GM23338 (cell line): Measurements from ENCODE around the gene TUBB8B.
"Not testable (repeated sequence)": the region's sequence is repeated elsewhere in the genome, so short reads cannot be mapped to it uniquely, and the experiment has no call there.

Experiments
- CREB1 ChIP-seq: fragments of 250-450 bp; sonication (Bioruptor Pico); IDR thresholded peaks from 2 replicates; pipeline ENCODE4 v1.5.0; 2020; ENCODE audit warnings: low read depth, mild to moderate bottlenecking, moderate library complexity
- EZH2 ChIP-seq: fragments of 200-600 bp; sonication (generic); IDR thresholded peaks from one replicate; pipeline ENCODE4 v1.8.0; 2017; ENCODE audit warnings: antibody characterized with exemption, mild to moderate bottlenecking, low read depth; ENCODE audit not compliant: unreplicated experiment
- JUNB ChIP-seq: IDR thresholded peaks from one replicate; pipeline ENCODE4 v1.6.1; 2016; ENCODE audit warnings: antibody characterized with exemption; ENCODE audit not compliant: unreplicated experiment
- POLR2AphosphoS5 ChIP-seq: IDR thresholded peaks from 2 replicates; pipeline ENCODE4 v1.6.1; 2016; ENCODE audit warnings: antibody characterized with exemption, low read depth
- STAT1 ChIP-seq: IDR thresholded peaks from one replicate; pipeline ENCODE4 v1.6.1; 2016; ENCODE audit warnings: antibody characterized with exemption; ENCODE audit not compliant: unreplicated experiment
- TF ChIP-seq, protein P1 (sequence below), 2 experiments: fragments of 200-600 bp in 1 of 2; sonication (generic) in 1 of 2; conservative IDR thresholded peaks; 2 replicates each; pipeline versions ENCODE4 v1.5.1 to v1.6.1; 2016 to 2017; ENCODE audit warnings: antibody characterized with exemption in 2 of 2, low read depth in 2 of 2, mild to moderate bottlenecking in 2 of 2, moderate library complexity in 1 of 2
- TF ChIP-seq, protein P2 (sequence below): fragments of 250-450 bp; sonication (Bioruptor Pico); IDR thresholded peaks from 2 replicates; pipeline ENCODE4 v1.5.0; 2020; ENCODE audit warnings: mild to moderate bottlenecking, moderate library complexity

DNA sequence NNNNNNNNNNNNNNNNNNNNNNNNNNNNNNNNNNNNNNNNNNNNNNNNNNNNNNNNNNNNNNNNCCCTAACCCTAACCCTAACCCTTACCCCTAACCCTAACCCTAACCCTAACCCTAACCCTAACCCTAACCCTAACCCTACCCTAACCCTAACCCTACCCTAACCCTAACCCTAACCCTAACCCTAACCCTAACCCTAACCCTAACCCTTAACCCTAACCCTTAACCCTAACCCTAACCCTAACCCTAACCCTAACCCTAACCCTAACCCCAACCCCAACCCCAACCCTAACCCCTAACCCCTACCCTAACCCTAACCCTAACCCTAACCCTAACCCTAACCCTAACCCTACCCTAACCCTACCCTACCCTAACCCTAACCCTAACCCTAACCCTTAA lies 39.5 kb downstream of the TUBB8B start:
- TF ChIP-seq, protein P1, sequence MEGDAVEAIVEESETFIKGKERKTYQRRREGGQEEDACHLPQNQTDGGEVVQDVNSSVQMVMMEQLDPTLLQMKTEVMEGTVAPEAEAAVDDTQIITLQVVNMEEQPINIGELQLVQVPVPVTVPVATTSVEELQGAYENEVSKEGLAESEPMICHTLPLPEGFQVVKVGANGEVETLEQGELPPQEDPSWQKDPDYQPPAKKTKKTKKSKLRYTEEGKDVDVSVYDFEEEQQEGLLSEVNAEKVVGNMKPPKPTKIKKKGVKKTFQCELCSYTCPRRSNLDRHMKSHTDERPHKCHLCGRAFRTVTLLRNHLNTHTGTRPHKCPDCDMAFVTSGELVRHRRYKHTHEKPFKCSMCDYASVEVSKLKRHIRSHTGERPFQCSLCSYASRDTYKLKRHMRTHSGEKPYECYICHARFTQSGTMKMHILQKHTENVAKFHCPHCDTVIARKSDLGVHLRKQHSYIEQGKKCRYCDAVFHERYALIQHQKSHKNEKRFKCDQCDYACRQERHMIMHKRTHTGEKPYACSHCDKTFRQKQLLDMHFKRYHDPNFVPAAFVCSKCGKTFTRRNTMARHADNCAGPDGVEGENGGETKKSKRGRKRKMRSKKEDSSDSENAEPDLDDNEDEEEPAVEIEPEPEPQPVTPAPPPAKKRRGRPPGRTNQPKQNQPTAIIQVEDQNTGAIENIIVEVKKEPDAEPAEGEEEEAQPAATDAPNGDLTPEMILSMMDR (conservative IDR thresholded peaks at IDR 0.05; ENCODE audit: low read depth in 2 of 2), result not testable (repeated sequence)
- TF ChIP-seq JUNB; CREB1 (CRISPR knock-in tag); STAT1; EZH2; POLR2AphosphoS5: not testable (repeated sequence)
- TF ChIP-seq, protein P2, sequence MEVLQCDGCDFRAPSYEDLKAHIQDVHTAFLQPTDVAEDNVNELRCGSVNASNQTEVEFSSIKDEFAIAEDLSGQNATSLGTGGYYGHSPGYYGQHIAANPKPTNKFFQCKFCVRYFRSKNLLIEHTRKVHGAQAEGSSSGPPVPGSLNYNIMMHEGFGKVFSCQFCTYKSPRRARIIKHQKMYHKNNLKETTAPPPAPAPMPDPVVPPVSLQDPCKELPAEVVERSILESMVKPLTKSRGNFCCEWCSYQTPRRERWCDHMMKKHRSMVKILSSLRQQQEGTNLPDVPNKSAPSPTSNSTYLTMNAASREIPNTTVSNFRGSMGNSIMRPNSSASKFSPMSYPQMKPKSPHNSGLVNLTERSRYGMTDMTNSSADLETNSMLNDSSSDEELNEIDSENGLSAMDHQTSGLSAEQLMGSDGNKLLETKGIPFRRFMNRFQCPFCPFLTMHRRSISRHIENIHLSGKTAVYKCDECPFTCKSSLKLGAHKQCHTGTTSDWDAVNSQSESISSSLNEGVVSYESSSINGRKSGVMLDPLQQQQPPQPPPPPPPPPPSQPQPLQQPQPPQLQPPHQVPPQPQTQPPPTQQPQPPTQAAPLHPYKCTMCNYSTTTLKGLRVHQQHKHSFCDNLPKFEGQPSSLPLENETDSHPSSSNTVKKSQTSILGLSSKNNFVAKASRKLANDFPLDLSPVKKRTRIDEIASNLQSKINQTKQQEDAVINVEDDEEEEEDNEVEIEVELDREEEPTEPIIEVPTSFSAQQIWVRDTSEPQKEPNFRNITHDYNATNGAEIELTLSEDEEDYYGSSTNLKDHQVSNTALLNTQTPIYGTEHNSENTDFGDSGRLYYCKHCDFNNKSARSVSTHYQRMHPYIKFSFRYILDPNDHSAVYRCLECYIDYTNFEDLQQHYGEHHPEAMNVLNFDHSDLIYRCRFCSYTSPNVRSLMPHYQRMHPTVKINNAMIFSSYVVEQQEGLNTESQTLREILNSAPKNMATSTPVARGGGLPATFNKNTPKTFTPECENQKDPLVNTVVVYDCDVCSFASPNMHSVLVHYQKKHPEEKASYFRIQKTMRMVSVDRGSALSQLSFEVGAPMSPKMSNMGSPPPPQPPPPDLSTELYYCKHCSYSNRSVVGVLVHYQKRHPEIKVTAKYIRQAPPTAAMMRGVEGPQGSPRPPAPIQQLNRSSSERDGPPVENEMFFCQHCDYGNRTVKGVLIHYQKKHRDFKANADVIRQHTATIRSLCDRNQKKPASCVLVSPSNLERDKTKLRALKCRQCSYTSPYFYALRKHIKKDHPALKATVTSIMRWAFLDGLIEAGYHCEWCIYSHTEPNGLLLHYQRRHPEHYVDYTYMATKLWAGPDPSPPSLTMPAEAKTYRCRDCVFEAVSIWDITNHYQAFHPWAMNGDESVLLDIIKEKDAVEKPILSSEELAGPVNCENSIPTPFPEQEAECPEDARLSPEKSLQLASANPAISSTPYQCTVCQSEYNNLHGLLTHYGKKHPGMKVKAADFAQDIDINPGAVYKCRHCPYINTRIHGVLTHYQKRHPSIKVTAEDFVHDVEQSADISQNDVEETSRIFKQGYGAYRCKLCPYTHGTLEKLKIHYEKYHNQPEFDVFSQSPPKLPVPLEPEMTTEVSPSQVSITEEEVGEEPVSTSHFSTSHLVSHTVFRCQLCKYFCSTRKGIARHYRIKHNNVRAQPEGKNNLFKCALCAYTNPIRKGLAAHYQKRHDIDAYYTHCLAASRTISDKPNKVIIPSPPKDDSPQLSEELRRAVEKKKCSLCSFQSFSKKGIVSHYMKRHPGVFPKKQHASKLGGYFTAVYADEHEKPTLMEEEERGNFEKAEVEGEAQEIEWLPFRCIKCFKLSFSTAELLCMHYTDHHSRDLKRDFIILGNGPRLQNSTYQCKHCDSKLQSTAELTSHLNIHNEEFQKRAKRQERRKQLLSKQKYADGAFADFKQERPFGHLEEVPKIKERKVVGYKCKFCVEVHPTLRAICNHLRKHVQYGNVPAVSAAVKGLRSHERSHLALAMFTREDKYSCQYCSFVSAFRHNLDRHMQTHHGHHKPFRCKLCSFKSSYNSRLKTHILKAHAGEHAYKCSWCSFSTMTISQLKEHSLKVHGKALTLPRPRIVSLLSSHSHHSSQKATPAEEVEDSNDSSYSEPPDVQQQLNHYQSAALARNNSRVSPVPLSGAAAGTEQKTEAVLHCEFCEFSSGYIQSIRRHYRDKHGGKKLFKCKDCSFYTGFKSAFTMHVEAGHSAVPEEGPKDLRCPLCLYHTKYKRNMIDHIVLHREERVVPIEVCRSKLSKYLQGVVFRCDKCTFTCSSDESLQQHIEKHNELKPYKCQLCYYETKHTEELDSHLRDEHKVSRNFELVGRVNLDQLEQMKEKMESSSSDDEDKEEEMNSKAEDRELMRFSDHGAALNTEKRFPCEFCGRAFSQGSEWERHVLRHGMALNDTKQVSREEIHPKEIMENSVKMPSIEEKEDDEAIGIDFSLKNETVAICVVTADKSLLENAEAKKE (CRISPR knock-in tag), result not testable (repeated sequence)
